RWPE1 (cell line): ENCODE data around the gene ADAMTS14.

Source experiments
- CTCF ChIA-PET: fragments of 350-600 bp; sonication (Branson Sonifier 250); formaldehyde crosslinking; extraction: SDS; loops from one replicate; lab custom pipeline; 2021; lab: Yijun Ruan, JAX
- POLR2A ChIA-PET: fragments of 400-600 bp; formaldehyde crosslinking; extraction: SDS; loops from one replicate; lab custom pipeline; 2020; ENCODE audit warnings: antibody characterized with exemption; ENCODE audit not compliant: low non-redundant PET; lab: Yijun Ruan, JAX
- DNase-seq: peaks from one replicate; pipeline ENCODE4 v3.0.0; 2012; ENCODE audit warnings: low spot score
- H3K27ac ChIP-seq: fragments of 450-650 bp; 2 replicates; pipeline ENCODE4 v1.5.1; 2017
- TF ChIP-seq, protein P1 (sequence below): fragments of 450-650 bp; conservative IDR thresholded peaks from 2 replicates; pipeline ENCODE4 v1.5.1; 2017; ENCODE audit warnings: low read depth, mild to moderate bottlenecking

Gene ADAMTS14

DNA sequence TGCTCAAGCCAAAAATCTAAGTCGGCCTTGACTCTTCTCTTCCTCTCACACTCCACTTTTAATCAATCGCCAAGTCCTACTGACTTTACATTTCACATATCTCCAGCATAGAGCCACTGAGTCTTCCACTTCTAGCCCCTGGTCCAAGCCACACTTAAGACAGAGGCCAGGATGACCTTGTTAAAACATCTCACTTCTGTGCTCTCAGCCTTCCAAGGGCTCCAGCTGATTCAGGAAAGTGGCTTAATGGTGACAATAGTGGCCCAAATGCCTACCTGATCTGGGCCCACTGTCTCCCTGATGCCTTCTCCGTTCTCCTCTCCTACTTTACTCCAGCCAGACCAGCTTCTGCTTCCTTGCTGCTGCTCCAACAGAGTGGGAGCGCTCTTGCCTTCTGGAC, 108.5 kb downstream of the ADAMTS14 start:
- no peak overlapping the region for H3K27ac ChIP-seq
- POLR2A ChIA-PET, result no interaction called here
- TF ChIP-seq, protein P1, sequence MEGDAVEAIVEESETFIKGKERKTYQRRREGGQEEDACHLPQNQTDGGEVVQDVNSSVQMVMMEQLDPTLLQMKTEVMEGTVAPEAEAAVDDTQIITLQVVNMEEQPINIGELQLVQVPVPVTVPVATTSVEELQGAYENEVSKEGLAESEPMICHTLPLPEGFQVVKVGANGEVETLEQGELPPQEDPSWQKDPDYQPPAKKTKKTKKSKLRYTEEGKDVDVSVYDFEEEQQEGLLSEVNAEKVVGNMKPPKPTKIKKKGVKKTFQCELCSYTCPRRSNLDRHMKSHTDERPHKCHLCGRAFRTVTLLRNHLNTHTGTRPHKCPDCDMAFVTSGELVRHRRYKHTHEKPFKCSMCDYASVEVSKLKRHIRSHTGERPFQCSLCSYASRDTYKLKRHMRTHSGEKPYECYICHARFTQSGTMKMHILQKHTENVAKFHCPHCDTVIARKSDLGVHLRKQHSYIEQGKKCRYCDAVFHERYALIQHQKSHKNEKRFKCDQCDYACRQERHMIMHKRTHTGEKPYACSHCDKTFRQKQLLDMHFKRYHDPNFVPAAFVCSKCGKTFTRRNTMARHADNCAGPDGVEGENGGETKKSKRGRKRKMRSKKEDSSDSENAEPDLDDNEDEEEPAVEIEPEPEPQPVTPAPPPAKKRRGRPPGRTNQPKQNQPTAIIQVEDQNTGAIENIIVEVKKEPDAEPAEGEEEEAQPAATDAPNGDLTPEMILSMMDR, result no peak
- DNase-seq, result no peak
- CTCF ChIA-PET, result interaction anchor here (0.6 kb wide), 1 partner anchor 13 kb away, joined by 3 read pairs; no protein-coding TSS in a partner anchor

DNA sequence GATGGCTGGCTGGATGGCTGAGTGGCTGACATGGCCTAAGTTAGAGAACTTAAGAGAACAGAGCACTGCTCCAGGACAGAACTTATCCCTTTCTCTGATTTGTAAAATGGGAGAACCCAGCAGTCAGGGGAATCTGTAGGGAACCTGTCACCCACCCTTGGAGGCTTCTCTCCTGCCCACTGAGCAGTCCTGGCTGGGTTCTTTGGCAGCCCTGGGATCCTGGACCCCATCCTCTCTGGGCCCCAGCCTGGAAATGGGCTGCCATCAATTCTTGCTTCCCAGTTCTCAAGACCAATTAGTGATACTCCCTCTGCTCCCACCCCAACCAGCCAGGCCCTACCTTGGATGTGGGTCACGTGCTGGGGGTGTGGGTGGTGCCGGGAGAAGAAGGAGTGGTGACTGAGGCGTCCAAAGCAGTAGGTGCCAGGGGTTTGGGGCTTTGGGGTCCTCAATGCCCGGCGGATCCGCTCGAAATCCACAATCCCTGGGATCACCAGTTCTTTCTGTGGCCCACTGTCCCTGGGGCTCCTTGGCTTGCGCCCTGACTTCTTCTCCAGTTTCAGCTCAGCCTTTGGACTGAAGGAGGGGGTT, 109.2 kb downstream of the ADAMTS14 start:
- TF ChIP-seq, protein P1, result no peak
- ChIA-PET POLR2A (interaction anchor here (0.6 kb wide), 1 partner anchor 342 kb away, joined by 3 read pairs; no protein-coding TSS in a partner anchor), CTCF (interaction anchor here (0.5 kb wide), 1 partner anchor 416 kb away, joined by 4 read pairs; no protein-coding TSS in a partner anchor)
- no peak overlapping the region for H3K27ac ChIP-seq
- no peak for DNase-seq

DNA sequence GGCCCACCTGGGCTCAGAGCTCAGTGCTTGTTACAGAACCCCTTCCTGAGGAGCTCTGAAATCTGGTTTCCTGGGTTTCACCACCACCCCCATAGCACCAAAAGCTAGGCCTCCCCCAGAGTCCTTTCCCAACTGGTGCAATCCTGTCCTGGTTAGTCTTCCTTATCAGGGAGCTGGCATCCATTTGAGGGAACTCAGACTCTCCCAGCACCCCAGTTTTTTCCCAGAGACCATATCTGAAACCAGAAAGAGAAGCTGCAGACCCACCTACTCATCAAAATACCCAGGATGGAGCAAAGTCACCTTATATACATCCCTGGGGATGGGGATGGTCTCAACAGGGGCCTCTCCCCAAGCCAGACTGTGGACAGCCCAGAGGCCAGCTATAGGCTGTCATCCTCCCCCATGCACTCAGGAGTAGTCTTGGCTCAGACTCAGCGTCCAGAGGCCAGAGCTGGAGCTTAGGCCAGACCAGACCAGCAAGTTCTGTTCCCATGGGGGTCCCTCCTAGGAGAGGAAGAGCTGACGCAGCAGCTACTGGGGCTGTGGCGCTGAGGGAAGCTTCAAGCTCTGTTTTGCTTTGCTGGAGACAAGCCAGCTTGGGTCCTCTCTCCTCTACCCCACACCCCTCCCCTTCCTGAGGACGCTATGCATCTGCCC, 109.9 kb downstream of the ADAMTS14 start:
- POLR2A ChIA-PET, result interaction anchor here (0.6 kb wide), 1 partner anchor 341 kb away, joined by 3 read pairs; no protein-coding TSS in a partner anchor

DNA sequence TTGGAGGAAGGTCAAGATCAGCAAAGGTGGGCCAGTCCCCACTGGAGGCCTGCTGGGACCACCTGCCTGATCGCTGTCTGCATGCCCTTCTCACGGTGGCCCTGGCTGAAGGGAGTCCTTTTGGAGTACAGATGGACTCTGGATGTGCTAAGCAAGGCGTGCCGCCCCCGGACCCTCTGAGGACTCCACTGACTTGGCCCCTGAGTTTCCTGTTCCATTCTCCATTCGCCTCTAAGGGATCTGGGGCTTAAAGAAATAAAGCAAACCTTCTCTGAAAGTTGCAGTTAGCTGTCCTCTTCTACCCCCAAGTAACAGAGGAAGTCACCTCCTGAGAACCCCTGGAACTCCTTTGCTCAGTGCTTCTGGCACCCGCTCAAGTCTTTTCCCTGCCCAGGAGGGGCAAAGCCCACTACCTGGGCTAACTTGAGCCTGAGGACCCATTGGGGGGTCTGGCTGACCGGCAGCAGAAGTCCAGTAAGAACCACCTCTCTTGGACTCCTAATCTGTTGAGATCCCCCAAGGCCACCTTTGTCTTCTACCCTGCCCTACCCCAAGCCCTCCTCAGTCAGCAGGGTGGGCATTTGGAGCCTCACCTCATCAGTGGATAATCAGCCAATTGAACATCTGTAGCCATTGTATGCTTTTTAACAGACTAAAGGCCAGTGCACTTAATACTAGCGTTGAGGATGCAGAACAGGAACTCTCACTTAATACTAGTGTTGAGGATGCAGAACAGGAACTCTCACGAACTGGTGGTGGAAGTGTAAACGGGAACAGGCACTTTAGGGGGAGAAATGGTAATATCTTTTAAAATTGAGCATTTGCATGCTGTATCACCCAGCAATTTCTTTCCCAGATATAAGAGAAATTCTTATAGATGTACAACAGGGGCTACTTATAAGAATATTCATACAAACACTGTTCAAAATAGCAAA, 110.7 kb downstream of the ADAMTS14 start:
- POLR2A ChIA-PET, result no interaction called here
- TF ChIP-seq, protein P1, result no peak

More for the DNA sequence above, 109.9 kb downstream of the ADAMTS14 start:
- H3K27ac ChIP-seq, result no peak overlapping the region
- CTCF ChIA-PET, result interaction anchor here (0.5 to 0.6 kb wide), 2 partner anchors 416 to 442 kb away, joined by 3 to 4 read pairs; no protein-coding TSS in a partner anchor
- DNase-seq, result no peak
- TF ChIP-seq, protein P1, result no peak

DNA sequence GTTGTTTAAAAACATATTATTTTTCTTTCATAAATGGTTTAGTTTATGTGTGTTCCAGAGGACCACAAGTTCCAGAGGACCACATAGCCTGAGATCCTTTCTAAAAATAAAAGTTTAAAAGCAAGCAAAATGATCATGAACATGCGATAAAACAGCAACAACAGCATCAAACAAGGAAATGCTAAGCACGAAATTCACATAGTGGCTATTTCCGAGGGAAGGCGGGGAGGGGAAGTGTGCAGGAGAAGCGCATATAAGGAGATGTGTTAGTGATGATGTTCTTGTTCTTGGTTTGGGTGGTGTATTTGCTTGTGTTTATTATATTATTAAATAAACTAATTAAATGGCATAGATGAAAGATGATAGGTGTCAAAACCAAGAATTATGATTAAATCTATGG, 111.7 kb downstream of the ADAMTS14 start:
- no peak for DNase-seq
- TF ChIP-seq, protein P1, result no peak
- H3K27ac ChIP-seq, result no peak overlapping the region
- CTCF ChIA-PET, result no interaction called here
- POLR2A ChIA-PET, result no interaction called here

More for the DNA sequence above, 110.7 kb downstream of the ADAMTS14 start:
- CTCF ChIA-PET, result interaction anchor here (0.6 kb wide), 1 partner anchor 443 kb away, joined by 3 read pairs; no protein-coding TSS in a partner anchor
- H3K27ac ChIP-seq, result no peak overlapping the region
- DNase-seq, result no peak

DNA sequence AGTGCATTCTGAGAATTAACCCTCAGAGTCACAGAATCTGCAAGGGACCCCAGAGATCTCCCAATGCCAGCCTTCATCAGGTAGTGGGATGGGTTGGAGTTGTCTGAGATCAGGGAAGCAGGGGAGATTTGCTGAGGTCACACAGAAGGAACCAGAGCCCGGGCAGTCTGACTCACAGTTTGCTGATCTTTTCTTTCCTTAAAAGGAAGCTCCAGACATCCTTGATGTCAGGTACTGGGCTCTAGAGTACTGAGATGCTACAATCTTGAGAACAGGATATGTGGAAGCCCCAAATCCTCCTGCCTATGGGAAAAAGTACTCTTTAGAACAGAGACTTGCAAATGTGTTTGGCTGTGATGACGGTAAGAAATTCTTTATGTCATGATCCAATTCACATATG, 112.2 kb downstream of the ADAMTS14 start:
- TF ChIP-seq, protein P1, result no peak
- no peak overlapping the region for H3K27ac ChIP-seq
- POLR2A ChIA-PET, result no interaction called here
- no peak for DNase-seq
- CTCF ChIA-PET, result no interaction called here
